Osteocyte (in vitro differentiated cells): Measurements from ENCODE around the gene LRRC4B. TPM values are rescaled to one million over a fixed set of nuclear protein-coding genes. Genes with fewer than 3 reads are reported as not detected.

Experiments used
- DNase-seq: peaks from one replicate; pipeline ENCODE4 v3.0.0; 2021; ENCODE audit warnings: mixed read lengths; ENCODE audit not compliant: unreplicated experiment; ENCODE audit errors: extremely low spot score
- H3K27ac Mint-ChIP-seq: one replicate; pipeline ENCODE4 v1.8.0; 2021; ENCODE audit warnings: mild to moderate bottlenecking, mixed read lengths; ENCODE audit not compliant: unreplicated experiment
- H3K27me3 Mint-ChIP-seq: one replicate; pipeline ENCODE4 v1.8.0; 2021; ENCODE audit warnings: mixed read lengths; ENCODE audit not compliant: unreplicated experiment
- H3K36me3 Mint-ChIP-seq: one replicate; pipeline ENCODE4 v1.8.0; 2021; ENCODE audit warnings: mixed read lengths; ENCODE audit not compliant: unreplicated experiment
- H3K4me1 Mint-ChIP-seq: one replicate; pipeline ENCODE4 v1.8.0; 2021; ENCODE audit warnings: mixed read lengths; ENCODE audit not compliant: unreplicated experiment
- H3K4me3 Mint-ChIP-seq: one replicate; pipeline ENCODE4 v1.8.0; 2021; ENCODE audit warnings: mild to moderate bottlenecking, moderate library complexity, mixed read lengths; ENCODE audit not compliant: unreplicated experiment
- H3K9me3 Mint-ChIP-seq: one replicate; pipeline ENCODE4 v1.8.0; 2021; ENCODE audit warnings: mixed read lengths; ENCODE audit not compliant: unreplicated experiment
- CTCF ChIP-seq: fragments of 200-600 bp; sonication (generic); IDR thresholded peaks from 2 replicates; pipeline ENCODE4 v1.5.0; 2021; ENCODE audit warnings: antibody characterized with exemption, mild to moderate bottlenecking, moderate library complexity
- total RNA-seq: library from RNA; stranded (reverse); gene quantifications from 2 replicates; pipeline ENCODE4 v1.2.1, GENCODE V29; 2021

LRRC4B gene
- total RNA-seq, 1 donor from 2014 or later: 0.11 TPM

GRCh38 chr19:50513746-50514345, 54.4 kb downstream of the LRRC4B start, which contains the start of gene ASPDH:
TSS of gene ASPDH (minus strand) at chr19:50513913. CDS start at chr19:50513823, 90 bp downstream.
- no peak for TF ChIP-seq CTCF
- H3K36me3 Mint-ChIP-seq: no peaks in the 10 kb centered on the region
- peak within 1 kb of the TSS; percentile 45 for H3K4me3 Mint-ChIP-seq
- no peak for DNase-seq
- peaks cover 19% of the 10 kb centered on the region for H3K4me1 Mint-ChIP-seq
- no peak within 1 kb of the TSS for H3K27ac Mint-ChIP-seq
- H3K27me3 Mint-ChIP-seq: no peaks in the 10 kb centered on the region
- H3K9me3 Mint-ChIP-seq: no peaks in the 10 kb centered on the region

GRCh38 chr19:50512999-50513745, 55.1 kb downstream of the LRRC4B start:
- Mint-ChIP-seq H3K27ac (no peak overlapping the region), H3K4me3 (peak overlapping the region; percentile 45), H3K4me1 (peaks cover 21% of the 10 kb centered on the region), H3K9me3 (no peaks in the 10 kb centered on the region), H3K27me3 (no peaks in the 10 kb centered on the region), H3K36me3 (no peaks in the 10 kb centered on the region)
- DNase-seq: no peak
- no peak for TF ChIP-seq CTCF

GRCh38 chr19:50512112-50512998, 55.9 kb downstream of the LRRC4B start:
- TF ChIP-seq CTCF: no peak
- Mint-ChIP-seq H3K9me3 (no peaks in the 10 kb centered on the region), H3K27me3 (no peaks in the 10 kb centered on the region), H3K27ac (no peak overlapping the region), H3K36me3 (no peaks in the 10 kb centered on the region), H3K4me3 (peak overlapping the region; percentile 14), H3K4me1 (peaks cover 21% of the 10 kb centered on the region)
- no peak for DNase-seq

GRCh38 chr19:50511069-50511822, 57.0 kb downstream of the LRRC4B start, which contains the start of gene JOSD2:
TSS of gene JOSD2 (minus strand) at chr19:50511191. CDS start at chr19:50510431, 760 bp downstream.
- Mint-ChIP-seq H3K9me3 (no peaks in the 10 kb centered on the region), H3K4me1 (peaks cover 21% of the 10 kb centered on the region), H3K4me3 (peak within 1 kb of the TSS; percentile 97), H3K36me3 (no peaks in the 10 kb centered on the region), H3K27ac (peak within 1 kb of the TSS; percentile 99), H3K27me3 (no peaks in the 10 kb centered on the region)
- peak; percentile 99 for DNase-seq
- no peak for TF ChIP-seq CTCF
